Epithelial cell of proximal tubule (primary cell): ENCODE measurements around the gene FBXL14. TPM values are rescaled to one million over a fixed set of nuclear protein-coding genes. Genes with fewer than 3 reads are reported as not detected.
A peak's percentile ranks its signal among the peaks of the same experiment; 100 is the strongest.

ENCODE experiments used
- DNase-seq: peaks from one replicate; pipeline ENCODE4 v3.0.0-alpha.2; 2011; ENCODE audit warnings: low read depth
- H3K4me3 ChIP-seq: 2 replicates; pipeline ENCODE4 v1.5.1; 2011; ENCODE audit warnings: low read depth, mild to moderate bottlenecking, low read length
- CTCF ChIP-seq: conservative IDR thresholded peaks from 2 replicates; pipeline ENCODE4 v1.5.1; 2012; ENCODE audit warnings: low read depth, mild to moderate bottlenecking, low read length
- total RNA-seq: library from RNA; depleted of rRNA; stranded (reverse); fragments of >200 nt; gene quantifications from 2 replicates; pipeline ENCODE4 v1.2.3, GENCODE V29; 2015

FBXL14 gene
- total RNA-seq, 1 donor from 2014 or later, result 5.5 TPM

GRCh38 chr12:1533602-1534304 lies 60.6 kb downstream of the FBXL14 start:
- no peak for TF ChIP-seq CTCF
- DNase-seq, result no peak
- H3K4me3 ChIP-seq, result peak overlapping the region; percentile 37

- DNase-seq, result no peak
- no peak for TF ChIP-seq CTCF
- H3K4me3 ChIP-seq, result no peak overlapping the region
Measured at GRCh38 chr12:1533205-1533601, 61.2 kb downstream of the FBXL14 start.

- no peak for DNase-seq
- no peak for TF ChIP-seq CTCF
- H3K4me3 ChIP-seq, result no peak overlapping the region
Measured at GRCh38 chr12:1532375-1533165, 61.8 kb downstream of the FBXL14 start.

- TF ChIP-seq CTCF, result no peak
- H3K4me3 ChIP-seq, result peak overlapping the region; percentile 61
- DNase-seq, result no peak
Measured at GRCh38 chr12:1531654-1532374, 62.6 kb downstream of the FBXL14 start.

GRCh38 chr12:1531153-1531653 lies 63.2 kb downstream of the FBXL14 start:
- TF ChIP-seq CTCF, result no peak

GRCh38 chr12:1530592-1531152 lies 63.7 kb downstream of the FBXL14 start:
- no peak for DNase-seq
- H3K4me3 ChIP-seq, result peak overlapping the region; percentile 61
- TF ChIP-seq CTCF, result no peak

More at GRCh38 chr12:1531153-1531653, 63.2 kb downstream of the FBXL14 start:
- peak overlapping the region; percentile 61 for H3K4me3 ChIP-seq
- no peak for DNase-seq
